ENCODE results near the gene STAP2.

DNA sequence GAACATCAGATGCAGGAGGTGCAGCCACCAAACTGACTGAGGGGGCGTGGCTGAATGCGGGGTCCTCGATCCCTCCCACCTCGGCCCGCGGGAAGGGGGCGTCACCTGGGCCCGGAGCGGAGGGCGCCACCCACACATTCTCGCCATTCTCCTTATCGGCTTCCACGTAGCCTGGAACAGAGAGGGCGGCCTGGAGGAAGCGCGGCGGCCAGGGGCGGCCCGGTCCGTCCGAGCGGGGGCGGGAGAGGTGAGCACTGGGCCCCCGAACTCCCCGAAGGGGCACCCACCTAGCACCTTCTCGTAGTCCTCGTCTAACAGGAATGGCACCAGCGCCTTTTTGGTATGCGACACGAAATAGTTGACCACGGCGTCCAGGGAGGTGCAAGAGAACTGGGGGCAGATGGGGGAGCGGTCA, 11.8 kb downstream of the STAP2 start:
- TF ChIP-seq, protein P1, sequence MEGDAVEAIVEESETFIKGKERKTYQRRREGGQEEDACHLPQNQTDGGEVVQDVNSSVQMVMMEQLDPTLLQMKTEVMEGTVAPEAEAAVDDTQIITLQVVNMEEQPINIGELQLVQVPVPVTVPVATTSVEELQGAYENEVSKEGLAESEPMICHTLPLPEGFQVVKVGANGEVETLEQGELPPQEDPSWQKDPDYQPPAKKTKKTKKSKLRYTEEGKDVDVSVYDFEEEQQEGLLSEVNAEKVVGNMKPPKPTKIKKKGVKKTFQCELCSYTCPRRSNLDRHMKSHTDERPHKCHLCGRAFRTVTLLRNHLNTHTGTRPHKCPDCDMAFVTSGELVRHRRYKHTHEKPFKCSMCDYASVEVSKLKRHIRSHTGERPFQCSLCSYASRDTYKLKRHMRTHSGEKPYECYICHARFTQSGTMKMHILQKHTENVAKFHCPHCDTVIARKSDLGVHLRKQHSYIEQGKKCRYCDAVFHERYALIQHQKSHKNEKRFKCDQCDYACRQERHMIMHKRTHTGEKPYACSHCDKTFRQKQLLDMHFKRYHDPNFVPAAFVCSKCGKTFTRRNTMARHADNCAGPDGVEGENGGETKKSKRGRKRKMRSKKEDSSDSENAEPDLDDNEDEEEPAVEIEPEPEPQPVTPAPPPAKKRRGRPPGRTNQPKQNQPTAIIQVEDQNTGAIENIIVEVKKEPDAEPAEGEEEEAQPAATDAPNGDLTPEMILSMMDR (conservative IDR thresholded peaks at IDR 0.05 in 1 of 2, IDR thresholded peaks at IDR 0.05 in 1 of 2; ENCODE audit: extremely low read depth in 1 of 2, insufficient read depth in 1 of 2, low read depth in 1 of 2, low read length in 2 of 2), result no peak
- TF ChIP-seq EZH2 (IDR thresholded peaks at IDR 0.05; ENCODE audit: borderline replicate concordance, low read length), result no peak
